GM19238 (cell line): ENCODE data around the gene OR2A7.
"Not testable (repeated sequence)": the region's sequence is repeated elsewhere in the genome, so short reads cannot be mapped to it uniquely, and the experiment has no call there.

ENCODE experiments used
- DNase-seq: peaks from one replicate; pipeline ENCODE4 v3.0.0; 2011; ENCODE audit warnings: low spot score; ENCODE audit not compliant: insufficient read length

Gene OR2A7

GRCh38 chr7:144255471-144255897 is 9.1 kb downstream of the OR2A7 start:
- no peak for DNase-seq

- not testable (repeated sequence) for DNase-seq
Observed at GRCh38 chr7:144252307-144252706, 12.3 kb downstream of the OR2A7 start.

- not testable (repeated sequence) for DNase-seq
Observed at GRCh38 chr7:144247674-144248330, 16.8 kb downstream of the OR2A7 start.

- not testable (repeated sequence) for DNase-seq
Observed at GRCh38 chr7:144246967-144247366, 17.6 kb downstream of the OR2A7 start.

GRCh38 chr7:144245372-144245771 is 19.2 kb downstream of the OR2A7 start:
- DNase-seq: not testable (repeated sequence)

- DNase-seq: not testable (repeated sequence)
Observed at GRCh38 chr7:144239365-144239764, 25.2 kb downstream of the OR2A7 start, which contains the start of gene OR2A42. OR2A42 (minus strand) TSS chr7:144239605; CDS start chr7:144232843, 6,762 bp downstream.

GRCh38 chr7:144238530-144239082 is 26.0 kb downstream of the OR2A7 start:
- not testable (repeated sequence) for DNase-seq

GRCh38 chr7:144233039-144233438 is 31.6 kb downstream of the OR2A7 start:
- DNase-seq: not testable (repeated sequence)

GRCh38 chr7:144231027-144231426 is 33.6 kb downstream of the OR2A7 start:
- DNase-seq: not testable (repeated sequence)

GRCh38 chr7:144228810-144229209 is 35.8 kb downstream of the OR2A7 start:
- not testable (repeated sequence) for DNase-seq

GRCh38 chr7:144226866-144227265 is 37.7 kb downstream of the OR2A7 start:
- not testable (repeated sequence) for DNase-seq

- DNase-seq: not testable (repeated sequence)
Observed at GRCh38 chr7:144223675-144224074, 40.9 kb downstream of the OR2A7 start.

- DNase-seq: not testable (repeated sequence)
Observed at GRCh38 chr7:144220531-144220930, 44.1 kb downstream of the OR2A7 start.

GRCh38 chr7:144219149-144219548 is 45.4 kb downstream of the OR2A7 start:
- DNase-seq: not testable (repeated sequence)

GRCh38 chr7:144218581-144218980 is 46.0 kb downstream of the OR2A7 start:
- not testable (repeated sequence) for DNase-seq

GRCh38 chr7:144217200-144217599 is 47.4 kb downstream of the OR2A7 start:
- DNase-seq: not testable (repeated sequence)
